GM18498 (cell line): Measurements from ENCODE around the gene FAM53B.

Experiments
- ATAC-seq: cut with Tn5 transposase; IDR thresholded peaks from one replicate; pipeline ENCODE4 v1.9.1; 2021; ENCODE audit warnings: mild to moderate bottlenecking, moderate library complexity; ENCODE audit not compliant: unreplicated experiment

The FAM53B gene

GRCh38 chr10:124667425-124668345 is 76.5 kb downstream of the FAM53B start:
- no peak for ATAC-seq

- ATAC-seq, result no peak
Measured at GRCh38 chr10:124666494-124666893, 77.7 kb downstream of the FAM53B start.

- no peak for ATAC-seq
Measured at GRCh38 chr10:124665980-124666379, 78.2 kb downstream of the FAM53B start.

- no peak for ATAC-seq
Measured at GRCh38 chr10:124665558-124665957, 78.6 kb downstream of the FAM53B start.

- no peak for ATAC-seq
Measured at GRCh38 chr10:124665091-124665490, 79.1 kb downstream of the FAM53B start.

- ATAC-seq, result no peak
Measured at GRCh38 chr10:124663766-124664360, 80.3 kb downstream of the FAM53B start.

GRCh38 chr10:124663228-124663627 is 81.0 kb downstream of the FAM53B start:
- ATAC-seq, result no peak

- ATAC-seq, result no peak
Measured at GRCh38 chr10:124661660-124662180, 82.5 kb downstream of the FAM53B start.

- no peak for ATAC-seq
Measured at GRCh38 chr10:124660404-124661125, 83.6 kb downstream of the FAM53B start.

- no peak for ATAC-seq
Measured at GRCh38 chr10:124659380-124659779, 84.8 kb downstream of the FAM53B start.

- ATAC-seq, result no peak
Measured at GRCh38 chr10:124658591-124659242, 85.5 kb downstream of the FAM53B start.

GRCh38 chr10:124657806-124658205 is 86.4 kb downstream of the FAM53B start:
- no peak for ATAC-seq

- ATAC-seq, result no peak
Measured at GRCh38 chr10:124656541-124656940, 87.6 kb downstream of the FAM53B start.

- no peak for ATAC-seq
Measured at GRCh38 chr10:124656113-124656490, 88.1 kb downstream of the FAM53B start.

- ATAC-seq, result no peak
Measured at GRCh38 chr10:124655191-124656112, 88.7 kb downstream of the FAM53B start.

GRCh38 chr10:124654686-124655085 is 89.5 kb downstream of the FAM53B start:
- ATAC-seq, result no peak

GRCh38 chr10:124653811-124654651 is 90.1 kb downstream of the FAM53B start:
- no peak for ATAC-seq

GRCh38 chr10:124653311-124653710 is 90.9 kb downstream of the FAM53B start:
- no peak for ATAC-seq

GRCh38 chr10:124652701-124653100 is 91.5 kb downstream of the FAM53B start:
- ATAC-seq, result no peak
